Gastrocnemius medialis (tissue), 4 donors: ENCODE data around the gene NBEA. TPM values are rescaled to one million over a fixed set of nuclear protein-coding genes. Genes with fewer than 3 reads are reported as not detected.

Experiments
- ATAC-seq, 2 donors: fragments of 150-250 bp; one replicate each; pipeline ENCODE4 v1.9.1; 2016
- DNase-seq, 2 donors: peaks; one replicate each; pipeline ENCODE4 v3.0.0-alpha.2; 2019
- H3K27ac ChIP-seq, 4 donors: fragments of 200-600 bp; sonication (generic); 1 replicate in 1 of 4; 2 replicates in 3 of 4; pipeline ENCODE4 v1.5.1; 2016 to 2018; ENCODE audit warnings: mild to moderate bottlenecking in 2 of 4, moderate library complexity in 1 of 4
- H3K27me3 ChIP-seq, 3 donors: fragments of 200-600 bp; sonication (generic) in 2 of 3; 1 replicate in 1 of 3; 2 replicates in 2 of 3; pipeline versions ENCODE4 v1.5.1 to v1.6.0; 2016 to 2019; ENCODE audit warnings: mild to moderate bottlenecking in 1 of 3, moderate library complexity in 1 of 3
- H3K36me3 ChIP-seq, 2 donors: fragments of 200-600 bp; sonication (generic) in 1 of 2; one replicate each; pipeline ENCODE4 v1.5.1; 2017 to 2018
- H3K4me1 ChIP-seq, 2 donors: fragments of 200-600 bp; sonication (generic) in 1 of 2; one replicate each; pipeline ENCODE4 v1.5.1; 2016 to 2017; ENCODE audit warnings: mild to moderate bottlenecking in 2 of 2
- H3K4me3 ChIP-seq, 4 donors: fragments of 200-600 bp; sonication (generic) in 3 of 4; 1 replicate in 1 of 4; 2 replicates in 3 of 4; pipeline ENCODE4 v1.5.1; 2016 to 2019; ENCODE audit warnings: mild to moderate bottlenecking in 2 of 4
- H3K9me3 ChIP-seq, 3 donors: fragments of 200-600 bp; sonication (generic) in 2 of 3; 1 replicate in 1 of 3; 2 replicates in 2 of 3; pipeline ENCODE4 v1.5.1; 2016 to 2019
- POLR2A ChIP-seq, 2 donors: fragments of 450-650 bp; IDR thresholded peaks; one replicate each; pipeline ENCODE4 v1.6.1; 2017; ENCODE audit warnings: antibody characterized with exemption in 2 of 2, mild to moderate bottlenecking in 2 of 2, moderate library complexity in 2 of 2
- in situ Hi-C, 4 donors: fragments of 200-750 bp; cut with MboI; loops; one replicate each; pipeline versions ENCODE4 v1.15.0 to v1.8.0; 2017; ENCODE audit warnings: low sequenced_read_pairs in 4 of 4
- intact Hi-C: fragments of 100-400 bp; cut with DNase I; formaldehyde crosslinking; loops from one replicate; pipeline ENCODE4 v1.15.1; 2023; ENCODE audit warnings: low total_unique reads
- total RNA-seq, 4 donors: library from RNA; depleted of rRNA; stranded (reverse); fragments of >200 nt; gene quantifications; one replicate each; pipeline versions ENCODE4 v1.1.0 to v1.2.3, GENCODE V29; 2016
- TF ChIP-seq, protein P1 (sequence below), 5 experiments: fragments of 450-650 bp in 3 of 5; fragments of 200-600 bp in 2 of 5; sonication (generic) in 2 of 5; IDR thresholded peaks in 4 of 5; conservative IDR thresholded peaks in 1 of 5; 1 replicate in 4 of 5; 2 replicates in 1 of 5; pipeline ENCODE4 v1.5.1; 2016 to 2019; ENCODE audit warnings: antibody characterized with exemption in 5 of 5, mild to moderate bottlenecking in 3 of 5, moderate library complexity in 3 of 5

The NBEA gene
- total RNA-seq, 4 donors from 2014 or later, result 4.1 to 5.1 (median 4.7) TPM

GRCh38 chr13:35460061-35460460 is 518.0 kb downstream of the NBEA start:
- H3K4me3 ChIP-seq, result no peak overlapping the region
- in situ Hi-C loops, result no loop called here
- no peaks in the 10 kb centered on the region for H3K36me3 ChIP-seq
- intact Hi-C loops, result no loop called here
- no peaks in the 10 kb centered on the region for H3K27me3 ChIP-seq
- ATAC-seq, result no peak
- no peaks in the 10 kb centered on the region for H3K4me1 ChIP-seq
- DNase-seq, result no peak
- H3K9me3 ChIP-seq, result no peaks in the 10 kb centered on the region
- TF ChIP-seq, protein P1, sequence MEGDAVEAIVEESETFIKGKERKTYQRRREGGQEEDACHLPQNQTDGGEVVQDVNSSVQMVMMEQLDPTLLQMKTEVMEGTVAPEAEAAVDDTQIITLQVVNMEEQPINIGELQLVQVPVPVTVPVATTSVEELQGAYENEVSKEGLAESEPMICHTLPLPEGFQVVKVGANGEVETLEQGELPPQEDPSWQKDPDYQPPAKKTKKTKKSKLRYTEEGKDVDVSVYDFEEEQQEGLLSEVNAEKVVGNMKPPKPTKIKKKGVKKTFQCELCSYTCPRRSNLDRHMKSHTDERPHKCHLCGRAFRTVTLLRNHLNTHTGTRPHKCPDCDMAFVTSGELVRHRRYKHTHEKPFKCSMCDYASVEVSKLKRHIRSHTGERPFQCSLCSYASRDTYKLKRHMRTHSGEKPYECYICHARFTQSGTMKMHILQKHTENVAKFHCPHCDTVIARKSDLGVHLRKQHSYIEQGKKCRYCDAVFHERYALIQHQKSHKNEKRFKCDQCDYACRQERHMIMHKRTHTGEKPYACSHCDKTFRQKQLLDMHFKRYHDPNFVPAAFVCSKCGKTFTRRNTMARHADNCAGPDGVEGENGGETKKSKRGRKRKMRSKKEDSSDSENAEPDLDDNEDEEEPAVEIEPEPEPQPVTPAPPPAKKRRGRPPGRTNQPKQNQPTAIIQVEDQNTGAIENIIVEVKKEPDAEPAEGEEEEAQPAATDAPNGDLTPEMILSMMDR (IDR thresholded peaks at IDR 0.05 in 4 of 5, conservative IDR thresholded peaks at IDR 0.05 in 1 of 5), result no peak
- no peak for TF ChIP-seq POLR2A (IDR thresholded peaks at IDR 0.05)
- H3K27ac ChIP-seq, result no peak overlapping the region

DNA sequence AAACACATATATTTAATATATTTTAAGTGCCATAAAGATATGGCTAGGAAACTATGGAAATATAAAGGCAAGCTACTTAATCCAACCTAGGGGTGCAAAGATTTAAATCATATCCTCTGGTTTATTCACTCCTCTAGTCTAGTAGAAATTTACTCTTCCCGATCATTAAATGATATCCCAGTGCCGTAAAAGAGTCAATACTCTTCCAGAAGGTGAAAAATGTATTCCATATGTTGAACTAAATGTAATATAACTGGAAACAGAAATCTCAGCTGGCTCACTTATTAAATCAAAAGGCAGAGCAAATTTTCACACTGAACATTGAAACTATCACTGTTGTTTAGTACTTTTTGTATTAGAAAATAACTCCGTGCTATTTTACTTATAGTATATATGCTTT is 523.3 kb downstream of the NBEA start:
- no peak for ATAC-seq
- DNase-seq, result no peak
- Histone ChIP-seq H3K27ac (no peak overlapping the region), H3K9me3 (no peaks in the 10 kb centered on the region), H3K36me3 (no peaks in the 10 kb centered on the region), H3K4me3 (no peak overlapping the region), H3K4me1 (peaks cover 7 to 12% of the 10 kb centered on the region in 2 donors), H3K27me3 (no peaks in the 10 kb centered on the region)
- in situ Hi-C loops, result no loop called here
- no peak for TF ChIP-seq POLR2A (IDR thresholded peaks at IDR 0.05)
- TF ChIP-seq, protein P1 (IDR thresholded peaks at IDR 0.05 in 4 of 5, conservative IDR thresholded peaks at IDR 0.05 in 1 of 5), result no peak
- intact Hi-C loops, result no loop called here

DNA sequence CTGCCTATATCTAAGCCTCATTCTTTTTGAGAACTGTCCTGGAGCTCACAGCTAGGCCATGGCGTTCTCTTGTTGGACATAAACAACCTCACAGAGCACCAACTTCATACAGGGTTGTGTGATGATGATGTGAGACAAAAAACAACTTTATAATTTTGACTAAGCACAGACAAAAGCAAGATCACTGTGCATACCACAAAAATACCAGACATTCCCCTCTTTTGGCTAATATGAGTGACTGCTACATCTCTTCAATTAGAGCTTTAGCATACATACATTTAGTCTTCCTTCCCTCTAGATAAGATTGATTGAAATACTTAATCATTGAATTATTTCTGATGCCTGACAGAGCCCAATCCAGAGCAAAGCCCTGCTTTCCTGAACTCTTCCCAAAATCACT is 526.1 kb downstream of the NBEA start:
- no peak for ATAC-seq
- TF ChIP-seq, protein P1 (IDR thresholded peaks at IDR 0.05 in 4 of 5, conservative IDR thresholded peaks at IDR 0.05 in 1 of 5), result no peak
- TF ChIP-seq POLR2A (IDR thresholded peaks at IDR 0.05), result no peak
- Histone ChIP-seq H3K9me3 (no peaks in the 10 kb centered on the region), H3K27ac (no peak overlapping the region), H3K4me1 (peaks cover 10 to 13% of the 10 kb centered on the region in 2 donors), H3K4me3 (no peak overlapping the region), H3K36me3 (no peaks in the 10 kb centered on the region), H3K27me3 (no peaks in the 10 kb centered on the region)
- in situ Hi-C loops (no loop called here), intact Hi-C loops (no loop called here)
- no peak for DNase-seq

DNA sequence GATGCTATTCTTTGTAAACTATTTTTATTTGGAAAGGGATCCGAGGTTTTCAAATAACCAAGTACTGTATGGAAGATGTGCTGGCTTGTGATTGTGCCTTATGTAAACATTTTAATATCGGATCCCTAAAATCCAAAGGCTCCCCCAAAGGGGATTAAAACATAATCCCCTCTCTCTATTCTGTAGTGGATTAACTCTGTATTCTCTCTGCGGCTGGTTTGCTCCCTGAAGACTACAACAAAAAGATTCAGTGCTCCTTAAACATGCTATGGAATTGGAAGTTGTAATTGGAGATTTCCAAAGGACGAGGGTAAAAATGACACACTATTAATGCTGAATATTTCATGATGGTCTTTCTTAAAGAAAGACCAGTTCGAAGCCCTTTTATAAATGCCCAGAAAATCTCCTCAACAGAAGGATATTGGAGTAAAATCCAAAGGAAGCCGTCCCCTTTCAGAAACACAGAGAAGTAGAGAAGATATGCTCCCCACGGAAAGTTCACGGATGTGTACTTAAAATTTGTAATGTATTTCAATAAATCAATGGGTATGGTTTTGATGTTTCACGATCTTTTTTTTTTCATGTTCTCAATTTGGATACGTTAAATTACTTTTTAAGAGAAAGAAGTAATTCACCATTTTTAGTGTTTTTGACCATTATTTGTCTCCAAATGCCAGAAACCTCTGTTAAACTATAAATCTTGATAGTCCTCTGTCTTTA is 527.9 kb downstream of the NBEA start:
- no peak for TF ChIP-seq POLR2A (IDR thresholded peaks at IDR 0.05)
- ATAC-seq (no peak), DNase-seq (no peak)
- peak overlapping the region; percentile 86 to 95 (median 88) for H3K27ac ChIP-seq
- in situ Hi-C loops, result loop anchor here in 3 of 4 donors (10.0 kb wide), 1 partner anchor 485 kb away; no protein-coding TSS in a partner anchor
- intact Hi-C loops, result no loop called here
- no peaks in the 10 kb centered on the region for H3K27me3 ChIP-seq
- H3K36me3 ChIP-seq, result no peaks in the 10 kb centered on the region
- peaks cover 11 to 13% of the 10 kb centered on the region in 2 donors for H3K4me1 ChIP-seq
- H3K9me3 ChIP-seq, result no peaks in the 10 kb centered on the region
- H3K4me3 ChIP-seq, result peak overlapping the region; percentile 67 to 87 (median 76)

DNA sequence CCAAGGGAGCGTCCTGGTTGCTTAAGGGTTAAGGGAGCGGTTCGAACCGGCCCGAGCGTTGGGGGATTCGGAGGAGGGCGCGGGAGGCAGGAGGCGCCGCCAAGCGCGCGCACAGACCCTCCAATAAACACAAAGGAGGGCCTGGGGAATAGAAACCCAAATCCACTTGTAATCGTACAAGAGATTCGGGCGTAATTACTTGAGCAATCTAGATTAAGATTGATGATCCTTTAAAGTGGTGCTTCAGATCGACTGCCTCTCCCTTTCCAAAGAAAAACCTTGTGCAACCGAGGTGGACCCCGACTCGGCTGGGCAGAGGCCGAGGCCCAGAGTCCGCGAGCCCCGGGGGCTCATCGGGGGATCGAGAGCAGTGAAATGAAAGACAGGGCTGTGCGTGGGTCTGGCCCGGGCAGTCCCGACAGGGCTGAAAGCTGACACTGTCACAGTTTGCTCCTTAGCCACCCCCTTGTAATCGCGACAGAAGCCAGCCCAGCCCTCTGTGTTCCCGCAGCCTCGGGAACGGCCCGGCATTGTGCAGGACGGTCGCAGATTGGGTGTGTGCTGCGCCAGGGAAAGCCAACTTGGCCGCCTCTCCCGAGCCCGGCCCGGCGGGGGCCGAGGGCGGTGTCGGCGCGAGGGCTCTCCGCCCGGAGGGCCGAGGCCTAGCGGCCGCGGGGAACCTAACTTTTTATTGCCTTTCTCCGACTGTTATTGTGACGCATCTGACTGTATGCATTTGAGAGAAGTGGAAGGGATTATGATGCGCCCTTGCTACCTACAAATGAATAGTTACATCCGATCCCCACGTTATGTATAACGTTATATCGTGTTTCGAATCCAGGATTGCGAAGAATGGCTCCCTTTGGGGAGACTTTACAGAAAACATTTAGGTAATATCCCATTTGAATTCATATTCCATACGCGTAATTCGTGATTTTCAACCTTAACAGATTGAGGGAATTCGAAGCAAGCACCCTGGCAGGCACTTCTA is 528.9 kb downstream of the NBEA start:
- TF ChIP-seq, protein P1 (IDR thresholded peaks at IDR 0.05 in 4 of 5, conservative IDR thresholded peaks at IDR 0.05 in 1 of 5), result no peak
- peak; percentile 30 to 49 for TF ChIP-seq POLR2A (IDR thresholded peaks at IDR 0.05)
- peak; percentile 23 to 62 for DNase-seq
- peak overlapping the region; percentile 67 to 87 (median 76) for H3K4me3 ChIP-seq
- in situ Hi-C loops, result loop anchor here in 3 of 4 donors (10.0 kb wide), 1 partner anchor 484 kb away; no protein-coding TSS in a partner anchor
- H3K9me3 ChIP-seq, result no peaks in the 10 kb centered on the region
- H3K36me3 ChIP-seq, result no peaks in the 10 kb centered on the region
- H3K27me3 ChIP-seq, result no peaks in the 10 kb centered on the region
- peaks cover 11 to 13% of the 10 kb centered on the region in 2 donors for H3K4me1 ChIP-seq
- intact Hi-C loops, result no loop called here
- ATAC-seq, result peak; percentile 59 to 64
- peak overlapping the region; percentile 86 to 95 (median 88) for H3K27ac ChIP-seq
